ENCODE results near the gene MDC1.
"Not testable (repeated sequence)": the region's sequence is repeated elsewhere in the genome, so short reads cannot be mapped to it uniquely, and the experiment has no call there.

MDC1 gene

GRCh38 chr6:30717129-30717844 lies at the start of gene MDC1:
TSS of gene MDC1 (minus strand) at chr6:30717281. CDS start at chr6:30715175, 2,106 bp downstream.
- peak; percentile 99 for DNase-seq (ENCODE audit: low read depth in 2 of 2)

- DNase-seq (ENCODE audit: low read depth in 2 of 2): no peak
Measured at GRCh38 chr6:30766461-30767157, 49.5 kb upstream of the MDC1 start.

- not testable (repeated sequence) for DNase-seq (ENCODE audit: low read depth in 2 of 2)
Measured at GRCh38 chr6:30765495-30765894, 48.4 kb upstream of the MDC1 start.

GRCh38 chr6:30764490-30765043 lies 47.5 kb upstream of the MDC1 start:
- not testable (repeated sequence) for DNase-seq (ENCODE audit: low read depth in 2 of 2)

- DNase-seq (ENCODE audit: low read depth in 2 of 2): no peak
Measured at GRCh38 chr6:30763618-30764489, 46.8 kb upstream of the MDC1 start.

- DNase-seq (ENCODE audit: low read depth in 2 of 2): no peak
Measured at GRCh38 chr6:30763155-30763617, 46.1 kb upstream of the MDC1 start.

- no peak for DNase-seq (ENCODE audit: low read depth in 2 of 2)
Measured at GRCh38 chr6:30761791-30762429, 44.8 kb upstream of the MDC1 start.

GRCh38 chr6:30760549-30760948 lies 43.5 kb upstream of the MDC1 start:
- no peak for DNase-seq (ENCODE audit: low read depth in 2 of 2)

GRCh38 chr6:30759575-30760239 lies 42.6 kb upstream of the MDC1 start:
- no peak for DNase-seq (ENCODE audit: low read depth in 2 of 2)

- no peak for DNase-seq (ENCODE audit: low read depth in 2 of 2)
Measured at GRCh38 chr6:30757261-30757904, 40.3 kb upstream of the MDC1 start.

- not testable (repeated sequence) for DNase-seq (ENCODE audit: low read depth in 2 of 2)
Measured at GRCh38 chr6:30756405-30757003, 39.4 kb upstream of the MDC1 start.

GRCh38 chr6:30754631-30755030 lies 37.5 kb upstream of the MDC1 start:
- no peak for DNase-seq (ENCODE audit: low read depth in 2 of 2)

- no peak for DNase-seq (ENCODE audit: low read depth in 2 of 2)
Measured at GRCh38 chr6:30752157-30752927, 35.3 kb upstream of the MDC1 start.

- DNase-seq (ENCODE audit: low read depth in 2 of 2): no peak
Measured at GRCh38 chr6:30750379-30750668, 33.2 kb upstream of the MDC1 start.

GRCh38 chr6:30749554-30750378 lies 32.7 kb upstream of the MDC1 start:
- DNase-seq (ENCODE audit: low read depth in 2 of 2): no peak

GRCh38 chr6:30748851-30749540 lies 31.9 kb upstream of the MDC1 start:
- no peak for DNase-seq (ENCODE audit: low read depth in 2 of 2)

GRCh38 chr6:30747902-30748769 lies 31.1 kb upstream of the MDC1 start:
- DNase-seq (ENCODE audit: low read depth in 2 of 2): no peak

Measured in stimulated activated CD8-positive, alpha-beta memory T cell treated with anti-CD3 and anti-CD28 coated beads, Interleukin-15, amount 100 ng/mL, for 4 hours (primary cell).